Coronary artery (tissue), 2 donors: ENCODE measurements around the gene NRXN2.

Experiments
- DNase-seq: peaks from one replicate; pipeline ENCODE4 v3.0.0-alpha.2; 2017; ENCODE audit warnings: low spot score
- H3K27ac ChIP-seq, 2 donors: fragments of 200-600 bp; sonication (generic); one replicate each; pipeline ENCODE4 v1.5.1; 2016 to 2019
- H3K4me3 ChIP-seq: fragments of 200-600 bp; sonication (generic); 2 replicates; pipeline ENCODE4 v1.5.1; 2016; ENCODE audit warnings: mild to moderate bottlenecking, moderate library complexity
- TF ChIP-seq, protein P1 (sequence below): fragments of 200-600 bp; sonication (generic); IDR thresholded peaks from one replicate; pipeline ENCODE4 v1.5.1; 2019; ENCODE audit warnings: antibody characterized with exemption

Gene NRXN2

DNA sequence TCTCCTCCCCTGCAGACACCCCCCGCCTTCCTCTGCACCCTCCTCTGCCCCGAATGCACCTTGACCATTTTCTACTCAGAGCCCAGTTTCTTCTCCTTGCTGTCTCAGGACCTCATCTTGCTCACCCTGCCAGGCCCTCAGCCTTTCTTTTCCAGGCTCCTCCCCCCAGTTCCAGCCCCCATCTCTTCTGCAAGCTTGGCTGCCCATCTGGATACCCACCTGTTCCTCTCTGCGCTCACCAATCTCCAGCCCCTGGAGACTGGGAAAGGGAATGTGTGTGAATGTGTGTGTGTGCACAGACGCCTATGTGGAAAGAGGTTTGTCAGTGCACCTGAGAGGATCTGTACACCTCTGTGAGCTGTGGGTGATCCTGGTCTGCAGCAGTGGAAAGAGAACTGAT lies 95.6 kb downstream of the NRXN2 start:
- no peak overlapping the region for H3K4me3 ChIP-seq
- TF ChIP-seq, protein P1, sequence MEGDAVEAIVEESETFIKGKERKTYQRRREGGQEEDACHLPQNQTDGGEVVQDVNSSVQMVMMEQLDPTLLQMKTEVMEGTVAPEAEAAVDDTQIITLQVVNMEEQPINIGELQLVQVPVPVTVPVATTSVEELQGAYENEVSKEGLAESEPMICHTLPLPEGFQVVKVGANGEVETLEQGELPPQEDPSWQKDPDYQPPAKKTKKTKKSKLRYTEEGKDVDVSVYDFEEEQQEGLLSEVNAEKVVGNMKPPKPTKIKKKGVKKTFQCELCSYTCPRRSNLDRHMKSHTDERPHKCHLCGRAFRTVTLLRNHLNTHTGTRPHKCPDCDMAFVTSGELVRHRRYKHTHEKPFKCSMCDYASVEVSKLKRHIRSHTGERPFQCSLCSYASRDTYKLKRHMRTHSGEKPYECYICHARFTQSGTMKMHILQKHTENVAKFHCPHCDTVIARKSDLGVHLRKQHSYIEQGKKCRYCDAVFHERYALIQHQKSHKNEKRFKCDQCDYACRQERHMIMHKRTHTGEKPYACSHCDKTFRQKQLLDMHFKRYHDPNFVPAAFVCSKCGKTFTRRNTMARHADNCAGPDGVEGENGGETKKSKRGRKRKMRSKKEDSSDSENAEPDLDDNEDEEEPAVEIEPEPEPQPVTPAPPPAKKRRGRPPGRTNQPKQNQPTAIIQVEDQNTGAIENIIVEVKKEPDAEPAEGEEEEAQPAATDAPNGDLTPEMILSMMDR = no peak
- no peak overlapping the region for H3K27ac ChIP-seq
- no peak for DNase-seq

DNA sequence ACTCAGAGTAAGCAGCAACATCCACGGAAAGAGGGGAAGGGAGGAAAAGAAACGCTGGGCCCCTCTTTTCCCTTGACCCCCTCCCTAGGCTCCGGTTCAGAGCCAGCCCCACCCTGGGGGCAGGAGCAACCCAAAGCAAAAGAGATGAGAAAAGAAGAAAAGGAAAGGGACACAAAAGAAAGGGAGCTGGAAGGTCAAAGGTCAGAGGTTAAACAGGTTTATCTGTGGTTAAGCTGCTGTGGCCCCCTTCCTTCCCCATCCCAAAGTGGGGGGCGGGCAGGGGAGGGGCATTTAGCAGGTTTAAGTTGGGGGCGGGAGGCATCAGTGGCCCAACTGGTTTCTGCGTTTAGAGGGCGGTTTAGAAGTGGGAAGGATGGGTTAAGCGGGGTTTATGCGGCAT lies 96.4 kb downstream of the NRXN2 start:
- TF ChIP-seq, protein P1 = no peak
- no peak overlapping the region for H3K27ac ChIP-seq
- no peak overlapping the region for H3K4me3 ChIP-seq
- DNase-seq = no peak

DNA sequence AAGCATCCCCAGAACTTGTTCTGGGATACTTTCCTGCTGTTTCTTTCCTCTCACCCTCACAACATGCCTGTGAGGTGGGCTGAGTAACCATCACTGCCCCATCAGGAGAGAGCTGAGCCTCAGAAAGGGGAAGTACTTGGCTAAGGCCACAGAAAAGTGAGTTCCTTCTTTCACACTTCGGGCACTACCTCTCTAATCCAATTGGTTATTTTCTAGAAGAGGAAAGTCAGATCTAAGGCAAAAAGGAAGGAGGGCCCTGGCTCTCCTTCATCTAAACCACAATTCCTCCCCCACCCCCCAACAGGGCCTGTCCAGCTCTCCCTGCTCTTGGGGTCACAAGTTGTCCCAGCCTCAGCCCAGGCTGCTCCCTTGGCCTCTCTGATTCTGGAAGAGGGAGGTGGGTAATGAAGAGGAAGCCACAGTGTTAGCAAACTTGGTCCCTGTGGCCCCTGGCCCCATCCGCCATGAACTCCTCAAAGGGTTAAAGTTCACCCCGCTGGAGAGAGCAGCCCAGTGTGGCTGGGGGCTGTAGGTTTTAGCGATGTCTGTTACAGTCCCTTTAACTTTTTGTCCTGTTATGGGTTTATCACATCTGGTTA lies 98.0 kb downstream of the NRXN2 start:
- H3K27ac ChIP-seq = no peak overlapping the region
- no peak overlapping the region for H3K4me3 ChIP-seq
- TF ChIP-seq, protein P1 = no peak
- DNase-seq = no peak

DNA sequence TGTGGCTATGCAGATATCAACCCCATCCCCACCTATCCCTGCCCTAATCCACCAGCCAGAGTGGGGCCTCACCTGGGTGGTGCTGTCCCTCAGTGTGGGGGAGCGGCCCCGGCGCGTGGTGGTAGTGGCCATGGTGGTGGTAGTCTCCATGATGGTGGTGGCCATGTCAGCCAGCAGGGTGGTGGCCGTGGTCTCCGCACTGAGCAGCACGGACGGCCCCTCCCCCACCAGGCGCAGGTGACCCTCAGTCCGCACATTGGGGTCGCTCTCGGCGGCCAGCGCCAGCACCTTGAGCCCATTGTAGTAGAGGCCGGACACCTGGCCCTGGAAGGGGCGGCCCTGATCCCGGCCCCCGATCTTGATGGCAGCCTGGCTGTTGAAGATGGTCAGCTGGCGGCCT lies 100.3 kb downstream of the NRXN2 start:
- no peak overlapping the region for H3K4me3 ChIP-seq
- H3K27ac ChIP-seq = no peak overlapping the region
- TF ChIP-seq, protein P1 = no peak
- no peak for DNase-seq

DNA sequence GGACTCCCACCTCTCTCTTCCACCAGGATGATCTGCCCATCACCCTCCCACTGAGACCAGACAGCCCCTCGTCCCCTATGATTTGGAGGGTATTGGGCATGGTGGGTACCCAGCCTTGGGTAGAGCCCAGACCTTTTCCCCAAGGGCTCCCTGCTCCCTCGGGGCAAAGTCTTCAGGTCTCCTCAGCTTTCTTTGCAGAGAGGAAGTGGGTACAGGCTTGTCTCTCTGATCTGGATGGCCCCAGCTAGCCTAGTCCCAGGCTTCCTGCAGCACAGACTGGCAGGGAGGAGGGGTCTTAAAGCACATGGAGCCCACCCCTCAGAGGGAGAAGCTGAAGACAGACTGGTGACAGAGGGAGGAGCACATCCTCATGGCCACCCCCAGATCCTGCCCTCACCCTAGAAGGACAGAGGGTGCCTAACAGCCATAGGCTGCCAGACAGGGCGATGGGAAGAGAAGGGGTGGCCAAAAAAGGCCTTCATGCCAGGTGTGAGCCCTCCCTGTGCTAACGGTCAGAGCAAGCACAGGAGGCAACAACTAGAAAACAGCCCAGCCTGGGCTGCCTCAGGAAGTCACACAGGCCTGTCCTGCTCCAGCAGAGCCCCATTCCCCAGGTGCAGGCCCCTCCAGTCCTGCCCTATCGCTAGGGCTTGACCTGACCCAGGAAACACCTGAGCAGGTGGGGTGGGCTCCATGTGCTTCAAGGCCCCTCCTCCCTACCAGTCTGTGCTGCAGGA lies 101.5 kb downstream of the NRXN2 start:
- TF ChIP-seq, protein P1 = no peak
- no peak overlapping the region for H3K4me3 ChIP-seq
- H3K27ac ChIP-seq = peak overlapping the region in 1 of 2 donors; percentile 8
- no peak for DNase-seq

DNA sequence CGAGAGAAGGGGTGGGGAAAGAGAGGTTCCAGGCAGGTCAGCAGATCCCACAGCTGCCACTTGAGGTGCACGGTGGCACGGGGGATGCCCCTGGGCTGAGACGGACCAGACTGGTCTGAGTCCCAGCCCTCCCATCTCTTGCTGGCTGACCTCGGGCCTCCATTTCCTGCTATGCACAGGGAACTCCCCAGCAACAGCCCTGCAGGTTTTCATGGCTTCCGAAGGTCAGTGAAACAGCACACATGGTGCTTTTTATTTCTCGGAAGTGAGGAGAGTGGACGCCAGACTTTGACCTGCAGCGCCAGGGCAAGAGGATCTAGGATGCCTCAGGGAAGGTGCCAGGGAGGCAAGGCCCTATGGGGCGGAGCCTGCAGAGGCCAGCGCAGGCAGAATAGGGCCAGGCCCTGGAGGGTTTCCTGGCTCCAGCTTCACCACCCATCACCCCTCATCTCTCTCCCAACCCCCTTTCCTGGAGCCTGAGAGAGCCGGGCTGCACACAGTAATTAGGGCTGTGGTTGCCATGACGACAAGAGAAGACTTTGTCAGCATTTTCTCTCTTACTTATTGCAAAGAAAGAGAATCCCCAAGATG lies 102.5 kb downstream of the NRXN2 start:
- TF ChIP-seq, protein P1 = no peak
- no peak overlapping the region for H3K4me3 ChIP-seq
- peak overlapping the region in 1 of 2 donors; percentile 64 for H3K27ac ChIP-seq
- no peak for DNase-seq
